GM23248 (cell line): ENCODE data around the gene FAM193A. TPM values are rescaled to one million over a fixed set of nuclear protein-coding genes. Genes with fewer than 3 reads are reported as not detected.

Experiments
- DNase-seq: peaks from one replicate; pipeline ENCODE4 v3.0.0-alpha.2; 2015
- H2AFZ ChIP-seq: fragments of 200-600 bp; sonication (generic); 2 replicates; pipeline ENCODE4 v1.6.1; 2016; ENCODE audit warnings: antibody characterized with exemption
- H3F3A ChIP-seq: fragments of 200-600 bp; sonication (generic); 2 replicates; pipeline ENCODE4 v1.6.1; 2016; ENCODE audit warnings: mild to moderate bottlenecking, antibody characterized with exemption, mixed run types; ENCODE audit not compliant: insufficient read depth
- H3K27ac ChIP-seq: fragments of 200-600 bp; sonication (generic); 2 replicates; pipeline ENCODE4 v1.5.1; 2016; ENCODE audit warnings: mild to moderate bottlenecking
- H3K27me3 ChIP-seq: fragments of 200-600 bp; sonication (generic); replicated peaks from 2 replicates; pipeline ENCODE4 v1.6.1; 2016; ENCODE audit warnings: mild to moderate bottlenecking; ENCODE audit not compliant: insufficient read depth
- H3K36me3 ChIP-seq: fragments of 200-600 bp; sonication (generic); 2 replicates; pipeline ENCODE4 v1.6.1; 2016; ENCODE audit warnings: low read depth, mild to moderate bottlenecking
- H3K4me1 ChIP-seq: fragments of 200-600 bp; sonication (generic); 2 replicates; pipeline ENCODE4 v1.6.1; 2016; ENCODE audit warnings: mild to moderate bottlenecking; ENCODE audit not compliant: insufficient read depth
- H3K4me2 ChIP-seq: fragments of 200-600 bp; sonication (generic); one replicate; pipeline ENCODE4 v1.6.1; 2016; ENCODE audit warnings: mild to moderate bottlenecking; ENCODE audit not compliant: unreplicated experiment
- H3K4me3 ChIP-seq: fragments of 200-600 bp; sonication (generic); 2 replicates; pipeline ENCODE4 v1.5.1; 2016; ENCODE audit warnings: mild to moderate bottlenecking
- H3K79me2 ChIP-seq: fragments of 200-600 bp; sonication (generic); 2 replicates; pipeline ENCODE4 v1.6.1; 2016; ENCODE audit warnings: mild to moderate bottlenecking; ENCODE audit not compliant: insufficient read depth
- H3K9ac ChIP-seq: fragments of 200-600 bp; sonication (generic); 2 replicates; pipeline ENCODE4 v1.6.1; 2016; ENCODE audit warnings: mild to moderate bottlenecking
- H3K9me2 ChIP-seq: fragments of 200-600 bp; sonication (generic); 2 replicates; pipeline ENCODE4 v1.6.1; 2016; ENCODE audit warnings: mixed run types, mild to moderate bottlenecking, moderate library complexity; ENCODE audit not compliant: insufficient read depth
- H3K9me3 ChIP-seq: fragments of 200-600 bp; sonication (generic); one replicate; pipeline ENCODE4 v1.6.1; 2017; ENCODE audit warnings: low read depth
- H4K20me1 ChIP-seq: fragments of 200-600 bp; sonication (generic); 2 replicates; pipeline ENCODE4 v1.6.0; 2016; ENCODE audit not compliant: insufficient read depth
- EZH2 ChIP-seq: fragments of 200-600 bp; sonication (generic); IDR thresholded peaks from 2 replicates; pipeline ENCODE4 v1.6.1; 2018; ENCODE audit warnings: antibody characterized with exemption, mild to moderate bottlenecking; ENCODE audit not compliant: insufficient read depth, poor library complexity, severe bottlenecking
- EZH2phosphoT487 ChIP-seq: fragments of 200-600 bp; sonication (generic); IDR thresholded peaks from 2 replicates; pipeline ENCODE4 v1.6.1; 2018; ENCODE audit warnings: antibody characterized with exemption, moderate library complexity, mild to moderate bottlenecking, low read depth; ENCODE audit not compliant: insufficient read depth
- WGBS, 2 experiments: methylation state at CpG; one replicate each; pipeline ENCODE4 v1.1.6; 2015 to 2017; ENCODE audit warnings: low lambda C conversion rate in 2 of 2, low coverage in 1 of 2; ENCODE audit errors: missing lambda C conversion rate in 2 of 2; 5-methylcytosine and 5-hydroxymethylcytosine counted together
- in situ Hi-C: fragments of 300-500 bp; cut with MboI; formaldehyde crosslinking; loops from 2 replicates; pipeline ENCODE4 v1.15.0; 2020
- polyA plus RNA-seq: library from polyadenylated mRNA; unstranded; fragments of >200 nt; fragmentation: Nextera tagmentation; extraction: Ambion mirVana; gene quantifications from 2 replicates; pipeline ENCODE4 v1.2.1, GENCODE V29; 2016
- total RNA-seq: library from RNA; depleted of rRNA; stranded (reverse); fragments of >200 nt; shearing (Covaris generic); gene quantifications from 2 replicates; pipeline ENCODE4 v1.2.3, GENCODE V29; 2014

The FAM193A gene
- total and polyA plus RNA-seq, 2 experiments from 2014 or later, result 5.0 to 19.0 TPM

GRCh38 chr4:2728221-2728620 lies 191.8 kb downstream of the FAM193A start:
- in situ Hi-C loops, result no loop called here
- H3K79me2 ChIP-seq, result no peaks in the 10 kb centered on the region
- WGBS, 2 experiments, result 83 to 97% methylated on average over 3 of the region's 3 CpGs

GRCh38 chr4:2728806-2729532 lies 192.5 kb downstream of the FAM193A start:
- Histone ChIP-seq H3K27ac (no peak overlapping the region), H3K9me3 (no peaks in the 10 kb centered on the region), H3K4me1 (no peaks in the 10 kb centered on the region), H2AFZ (no peak overlapping the region), H4K20me1 (no peaks in the 10 kb centered on the region), H3K4me2 (no peak overlapping the region), H3K79me2 (no peaks in the 10 kb centered on the region), H3K9me2 (no peaks in the 10 kb centered on the region), H3K27me3 (no peaks in the 10 kb centered on the region), H3K9ac (no peak overlapping the region), H3K4me3 (no peak overlapping the region), H3F3A (no peaks in the 10 kb centered on the region; the same call in 1 of the 2 replicates), H3K36me3 (peaks cover 3% of the 10 kb centered on the region; the same call in 1 of the 2 replicates)
- 90 to 95% methylated on average over 12 of the region's 12 CpGs for WGBS, 2 experiments
- TF ChIP-seq EZH2phosphoT487 (no peak), EZH2 (no peak)
- DNase-seq, result no peak
- in situ Hi-C loops, result no loop called here

More at GRCh38 chr4:2728221-2728620, 191.8 kb downstream of the FAM193A start:
- no peak overlapping the region for H2AFZ ChIP-seq
- H3K9me3 ChIP-seq, result no peaks in the 10 kb centered on the region
- no peaks in the 10 kb centered on the region for H4K20me1 ChIP-seq
- TF ChIP-seq EZH2phosphoT487, result no peak
- no peak for TF ChIP-seq EZH2
- H3K27ac ChIP-seq, result no peak overlapping the region
- H3K9me2 ChIP-seq, result no peaks in the 10 kb centered on the region
- no peak overlapping the region for H3K9ac ChIP-seq
- H3K4me2 ChIP-seq, result no peak overlapping the region
- H3K4me3 ChIP-seq, result no peak overlapping the region
- no peaks in the 10 kb centered on the region; the same call in 1 of the 2 replicates for H3F3A ChIP-seq
- DNase-seq, result no peak
- H3K4me1 ChIP-seq, result no peaks in the 10 kb centered on the region
- H3K27me3 ChIP-seq, result no peaks in the 10 kb centered on the region
- H3K36me3 ChIP-seq, result peaks cover 3% of the 10 kb centered on the region; the same call in 1 of the 2 replicates

GRCh38 chr4:2729533-2729875 lies 193.1 kb downstream of the FAM193A start:
- TF ChIP-seq EZH2, result no peak
- TF ChIP-seq EZH2phosphoT487, result no peak
- H3K9ac ChIP-seq, result no peak overlapping the region
- H3K4me3 ChIP-seq, result no peak overlapping the region
- H3K27ac ChIP-seq, result no peak overlapping the region
- in situ Hi-C loops, result no loop called here
- H3K9me3 ChIP-seq, result no peaks in the 10 kb centered on the region
- H3K36me3 ChIP-seq, result peaks cover 3% of the 10 kb centered on the region; the same call in 1 of the 2 replicates
- H3K4me1 ChIP-seq, result no peaks in the 10 kb centered on the region
- no peaks in the 10 kb centered on the region; the same call in 1 of the 2 replicates for H3F3A ChIP-seq
- H4K20me1 ChIP-seq, result no peaks in the 10 kb centered on the region
- no peaks in the 10 kb centered on the region for H3K9me2 ChIP-seq
- H3K79me2 ChIP-seq, result no peaks in the 10 kb centered on the region
- H2AFZ ChIP-seq, result no peak overlapping the region
- H3K27me3 ChIP-seq, result no peaks in the 10 kb centered on the region
- no peak for DNase-seq
- WGBS, 2 experiments, result 99 to 100% methylated on average over 9 of the region's 9 CpGs
- no peak overlapping the region for H3K4me2 ChIP-seq

- Histone ChIP-seq H3K9me2 (no peaks in the 10 kb centered on the region), H3K4me3 (no peak overlapping the region), H3K4me1 (no peaks in the 10 kb centered on the region), H4K20me1 (no peaks in the 10 kb centered on the region), H3F3A (peaks cover 8% of the 10 kb centered on the region; the same call in 1 of the 2 replicates), H3K9ac (no peak overlapping the region), H3K27ac (no peak overlapping the region), H3K36me3 (peaks cover 3% of the 10 kb centered on the region; the same call in 1 of the 2 replicates), H3K9me3 (no peaks in the 10 kb centered on the region), H3K79me2 (no peaks in the 10 kb centered on the region), H2AFZ (no peak overlapping the region), H3K27me3 (no peaks in the 10 kb centered on the region), H3K4me2 (no peak overlapping the region)
- in situ Hi-C loops, result no loop called here
- DNase-seq, result no peak
- no peak for TF ChIP-seq EZH2
- TF ChIP-seq EZH2phosphoT487, result no peak
- 92% methylated on average over 28 of the region's 28 CpGs for WGBS, 2 experiments
Observed at GRCh38 chr4:2731907-2732317, 195.5 kb downstream of the FAM193A start.
